GM19395 (cell line): ENCODE data around the gene RALB.
"Not testable (repeated sequence)": the region's sequence is repeated elsewhere in the genome, so short reads cannot be mapped to it uniquely, and the experiment has no call there.

ENCODE experiments used
- ATAC-seq: cut with Tn5 transposase; IDR thresholded peaks from one replicate; pipeline ENCODE4 v1.9.1; 2021; ENCODE audit warnings: mild to moderate bottlenecking, moderate library complexity; ENCODE audit not compliant: unreplicated experiment

The RALB gene

GRCh38 chr2:120313695-120314615, 61.3 kb downstream of the RALB start:
- no peak for ATAC-seq

DNA sequence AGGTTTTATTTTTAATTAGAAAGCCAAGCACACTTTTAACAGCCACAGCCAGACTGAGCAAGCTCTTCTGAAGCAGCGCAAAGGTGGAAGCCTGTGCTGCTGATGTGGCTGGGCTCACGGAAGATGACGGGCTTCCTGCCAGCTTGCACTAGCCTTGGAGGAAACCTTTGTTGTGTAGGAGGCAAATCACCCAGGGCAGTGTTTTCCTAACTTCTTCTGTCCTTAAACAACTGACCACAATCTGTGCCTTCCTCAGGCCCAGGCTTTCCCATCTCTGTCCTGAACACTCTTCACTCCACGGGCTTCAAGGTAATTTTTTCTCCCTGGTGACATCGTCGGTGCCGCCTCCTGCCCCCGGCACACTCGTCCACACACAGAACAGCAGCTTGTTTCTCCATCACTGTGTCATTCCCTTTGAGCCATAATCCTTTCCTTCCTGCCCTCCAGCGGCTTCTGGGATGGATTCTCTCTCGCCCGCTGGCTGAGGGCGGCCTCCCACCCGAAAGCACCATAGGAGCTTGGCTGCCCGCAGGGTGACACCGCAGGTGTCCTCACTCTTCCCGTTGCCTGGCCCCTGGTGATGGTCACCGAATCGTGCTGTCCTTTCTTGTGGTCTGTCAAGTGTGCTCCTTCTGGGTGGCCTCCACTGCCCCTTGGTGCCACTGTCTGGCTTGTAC, 62.2 kb downstream of the RALB start:
- ATAC-seq = no peak

DNA sequence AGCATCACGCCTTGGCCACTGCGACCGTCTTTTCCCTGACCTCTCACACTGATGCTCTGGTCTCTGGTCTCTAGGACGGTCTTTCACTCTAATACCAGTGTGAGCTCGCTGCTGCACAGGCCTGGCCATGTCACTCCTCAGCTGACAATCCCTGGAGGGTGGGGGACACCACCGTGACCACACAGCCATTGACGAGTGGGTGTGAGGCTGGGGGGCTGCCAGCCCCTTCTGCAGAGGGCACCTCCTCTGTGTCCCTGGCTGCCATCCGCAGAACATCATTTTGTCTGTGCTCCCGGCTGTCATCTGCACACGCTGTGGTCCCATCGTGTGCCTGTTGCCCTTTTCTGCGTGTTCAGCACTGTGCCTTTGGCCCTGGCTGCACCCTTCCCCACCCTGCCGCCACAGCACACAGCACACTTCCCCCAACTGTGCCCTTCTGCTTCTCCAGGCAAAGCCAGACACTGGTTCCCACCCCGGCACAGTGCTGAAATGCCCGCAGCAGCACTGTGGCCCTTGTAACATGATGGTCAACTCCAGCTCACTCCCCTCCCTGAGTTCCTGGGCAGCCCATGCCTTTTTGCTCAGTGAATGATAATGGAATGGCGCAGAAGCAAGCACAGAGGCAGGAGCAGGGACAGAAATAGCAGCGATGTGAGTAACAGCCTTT, 62.8 kb downstream of the RALB start:
- ATAC-seq = no peak

GRCh38 chr2:120316071-120316470, 63.4 kb downstream of the RALB start:
- ATAC-seq = no peak

DNA sequence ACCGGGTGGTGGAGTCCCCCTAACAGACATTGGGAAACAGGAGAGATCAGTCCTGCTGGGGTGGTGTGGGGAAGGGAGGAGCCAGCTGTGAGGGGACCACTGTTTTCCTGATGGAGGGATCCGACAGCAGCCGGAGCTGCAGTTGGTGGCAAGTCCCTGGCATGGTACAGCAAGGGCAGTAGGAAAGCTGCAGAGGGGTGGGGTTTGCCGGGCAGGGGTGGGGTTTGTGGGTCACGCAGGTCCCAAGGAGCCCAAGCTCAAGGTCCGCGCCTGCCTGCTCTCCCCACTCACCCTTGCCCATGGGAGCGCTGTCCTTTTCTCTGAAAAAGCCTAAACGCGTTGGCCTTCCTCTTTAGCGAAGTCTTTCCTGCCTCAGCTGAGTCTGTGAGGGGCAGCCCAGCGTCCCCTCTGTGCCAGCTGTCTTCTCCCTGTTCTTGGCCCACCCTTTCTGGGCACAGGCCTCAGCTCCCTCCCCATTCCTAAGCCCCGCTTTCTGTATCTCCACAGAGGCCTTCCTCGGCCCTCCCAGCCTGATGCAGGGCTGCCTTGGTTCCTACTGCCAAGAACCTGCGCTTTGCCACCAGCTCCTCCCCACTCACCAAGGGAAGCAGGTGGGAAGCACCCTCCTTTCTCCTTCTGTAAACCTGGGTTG, 64.0 kb downstream of the RALB start:
- no peak for ATAC-seq

- ATAC-seq = no peak
Observed at GRCh38 chr2:120317180-120317533, 64.5 kb downstream of the RALB start.

DNA sequence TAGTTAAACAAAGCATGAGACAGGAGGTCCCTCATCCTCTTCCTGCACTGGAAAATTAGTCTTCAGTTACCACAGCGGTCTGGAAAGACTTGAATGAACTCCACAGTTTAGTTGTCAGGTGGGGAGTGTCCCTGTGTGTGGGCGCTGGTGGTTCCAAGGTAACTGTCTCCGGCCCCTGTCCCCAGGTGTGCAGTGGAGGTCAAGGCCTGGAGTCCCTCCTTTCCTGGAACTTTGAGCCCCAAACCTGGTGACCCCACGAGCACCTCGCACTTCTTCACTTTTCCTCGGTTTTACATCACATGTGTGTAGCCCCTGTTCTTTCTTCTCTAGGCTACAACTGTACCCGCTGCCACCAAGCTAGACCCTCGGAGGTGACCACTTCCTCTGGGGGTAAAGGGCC, 65.3 kb downstream of the RALB start:
- no peak for ATAC-seq

- ATAC-seq = no peak
Observed at GRCh38 chr2:120318626-120319025, 66.0 kb downstream of the RALB start.

DNA sequence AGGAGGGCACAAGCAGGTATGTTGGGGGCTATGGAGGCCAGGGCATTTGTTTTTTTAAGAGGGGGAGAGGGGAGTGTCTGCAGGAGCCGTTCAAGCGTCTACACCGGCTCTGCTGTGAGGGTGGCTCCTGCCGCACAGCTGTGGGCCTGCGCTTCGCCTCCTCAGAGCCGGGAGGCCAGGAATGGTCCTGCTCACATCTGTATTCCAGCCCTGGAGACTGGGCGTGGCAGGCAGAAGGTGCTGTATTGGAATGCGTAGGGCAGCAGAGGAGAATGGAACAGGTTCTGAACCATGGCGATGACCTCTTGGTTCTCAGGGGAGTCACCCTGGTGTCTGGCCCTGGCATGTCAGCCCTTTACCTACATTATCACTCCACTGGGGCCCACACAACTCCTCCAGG, 66.5 kb downstream of the RALB start:
- no peak for ATAC-seq

DNA sequence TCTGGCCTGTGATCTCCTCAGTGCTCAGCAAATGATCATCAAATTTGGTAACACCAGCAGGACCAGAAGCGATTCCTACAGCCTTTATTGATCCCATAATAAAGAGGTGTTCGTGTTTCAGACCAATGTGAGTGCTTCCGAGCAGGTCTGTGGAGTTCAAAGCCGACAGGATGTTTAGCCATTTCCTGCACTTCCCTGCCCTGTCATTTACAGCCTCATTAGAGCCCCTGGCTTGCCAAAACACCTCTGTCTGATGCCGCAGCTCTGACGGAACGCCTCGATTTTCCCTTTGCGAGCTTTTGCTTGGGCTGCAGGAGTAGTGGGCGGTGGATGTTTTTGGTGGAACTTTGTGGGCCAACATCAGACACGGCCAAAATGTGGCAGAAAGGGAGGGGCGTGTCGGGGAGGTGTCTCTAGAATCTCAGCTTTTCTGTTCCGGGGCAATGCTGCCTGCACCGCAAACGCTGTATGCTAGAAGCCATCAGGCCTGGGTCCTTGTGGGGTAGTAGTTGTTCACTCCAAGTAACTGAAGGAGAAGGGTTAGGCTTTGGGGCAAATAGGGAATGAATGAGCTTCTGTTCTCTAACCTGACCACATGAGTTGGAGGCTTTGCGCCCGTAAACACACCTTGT, 67.2 kb downstream of the RALB start:
- ATAC-seq = no peak

- no peak for ATAC-seq
Observed at GRCh38 chr2:120320318-120320851, 67.7 kb downstream of the RALB start.

DNA sequence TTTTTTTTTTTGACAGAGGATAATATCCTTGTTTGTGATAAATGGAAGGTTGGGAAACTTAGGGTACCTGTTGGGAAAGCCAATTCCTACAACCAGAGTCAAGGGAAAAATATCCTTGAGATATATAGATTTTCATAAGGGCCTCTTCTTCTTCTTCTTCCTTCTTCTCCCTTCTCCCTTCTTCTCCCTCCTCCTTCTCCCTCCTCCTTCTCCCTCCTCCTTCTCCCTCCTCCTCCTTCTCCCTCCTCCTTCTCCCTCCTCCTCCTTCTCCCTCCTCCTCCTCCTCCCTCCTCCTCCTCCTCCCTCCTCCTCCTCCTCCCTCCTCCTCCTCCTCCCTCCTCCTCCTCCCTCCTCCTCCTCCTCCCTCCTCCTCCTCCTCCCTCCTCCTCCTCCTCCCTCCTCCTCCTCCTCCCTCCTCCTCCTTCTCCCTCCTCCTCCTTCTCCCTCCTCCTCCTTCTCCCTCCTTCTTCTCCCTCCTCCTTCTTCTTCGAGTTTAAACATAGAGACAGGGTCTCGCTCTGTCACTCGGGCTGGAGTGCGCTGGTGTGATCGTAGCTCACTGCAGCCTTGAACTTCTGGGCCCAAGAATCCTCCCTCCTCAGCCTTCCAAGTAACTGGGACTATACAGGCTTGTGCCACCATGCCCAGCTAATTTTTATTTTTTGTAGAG, 68.4 kb downstream of the RALB start:
- not testable (repeated sequence) for ATAC-seq

GRCh38 chr2:120321721-120322284, 69.2 kb downstream of the RALB start:
- no peak for ATAC-seq

DNA sequence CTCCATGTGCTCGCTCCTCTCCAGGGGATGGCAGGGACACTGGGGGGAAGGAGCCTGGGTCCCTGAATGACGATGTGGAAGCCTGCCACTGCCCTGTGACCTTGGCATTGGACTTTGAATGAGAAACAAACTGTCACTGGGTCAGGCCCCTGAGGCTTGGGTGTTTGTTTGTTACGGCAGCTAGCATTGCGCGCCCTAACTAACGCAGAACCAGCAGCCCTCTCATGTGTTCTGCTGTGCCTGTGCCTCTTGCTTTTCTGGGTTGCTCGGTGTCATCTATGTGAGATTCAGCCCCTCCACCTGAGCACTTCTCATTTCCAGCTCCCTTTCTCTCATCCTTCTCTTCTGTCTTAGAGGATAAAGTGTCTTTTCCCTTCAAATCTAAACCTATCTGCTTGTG, 69.7 kb downstream of the RALB start:
- no peak for ATAC-seq

- no peak for ATAC-seq
Observed at GRCh38 chr2:120323214-120323613, 70.6 kb downstream of the RALB start.

- ATAC-seq = no peak
Observed at GRCh38 chr2:120323807-120324399, 71.3 kb downstream of the RALB start.

DNA sequence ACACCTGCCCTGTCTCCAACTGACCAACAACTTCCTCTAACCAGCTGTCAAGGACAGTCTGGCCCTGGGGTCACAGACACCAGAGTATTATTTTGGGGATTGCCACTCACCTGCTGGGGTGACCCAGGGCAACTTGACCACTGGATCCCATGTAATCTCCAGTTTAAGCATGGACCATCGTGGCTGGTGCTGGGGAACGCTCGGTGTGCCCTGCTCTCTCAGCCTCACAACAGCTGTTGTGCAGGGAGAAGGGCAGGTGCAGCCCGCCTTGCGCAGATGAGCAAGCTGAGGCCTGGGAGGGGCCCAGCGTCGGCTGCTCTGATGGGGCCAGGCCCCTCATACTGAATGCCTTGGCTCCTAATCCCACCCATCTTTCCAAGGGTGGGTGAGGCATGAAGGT, 72.3 kb downstream of the RALB start:
- no peak for ATAC-seq

DNA sequence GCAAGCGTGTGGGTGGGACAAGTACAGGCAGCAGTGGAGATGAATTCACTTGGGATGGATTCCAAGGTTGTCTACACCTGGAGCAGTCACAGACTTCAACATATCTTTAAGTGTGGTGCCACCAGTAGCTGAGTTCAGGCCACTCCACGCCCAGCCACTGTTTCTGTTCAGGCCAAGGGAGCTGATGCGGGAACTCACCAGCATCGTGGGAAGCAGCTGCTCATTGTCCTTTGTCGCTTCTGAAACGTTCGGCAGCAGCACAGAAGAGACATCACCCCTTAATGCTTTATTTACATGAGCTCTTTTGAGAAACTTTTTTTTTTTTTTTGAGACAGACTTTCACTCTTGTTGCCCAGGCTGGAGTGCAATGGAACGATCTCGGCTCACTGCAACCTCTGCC, 73.4 kb downstream of the RALB start:
- no peak for ATAC-seq
